GM19452 (cell line): ENCODE data around the gene PDGFD.

Source experiments
- ATAC-seq: cut with Tn5 transposase; IDR thresholded peaks from one replicate; pipeline ENCODE4 v1.9.1; 2021; ENCODE audit not compliant: unreplicated experiment

Gene PDGFD

DNA sequence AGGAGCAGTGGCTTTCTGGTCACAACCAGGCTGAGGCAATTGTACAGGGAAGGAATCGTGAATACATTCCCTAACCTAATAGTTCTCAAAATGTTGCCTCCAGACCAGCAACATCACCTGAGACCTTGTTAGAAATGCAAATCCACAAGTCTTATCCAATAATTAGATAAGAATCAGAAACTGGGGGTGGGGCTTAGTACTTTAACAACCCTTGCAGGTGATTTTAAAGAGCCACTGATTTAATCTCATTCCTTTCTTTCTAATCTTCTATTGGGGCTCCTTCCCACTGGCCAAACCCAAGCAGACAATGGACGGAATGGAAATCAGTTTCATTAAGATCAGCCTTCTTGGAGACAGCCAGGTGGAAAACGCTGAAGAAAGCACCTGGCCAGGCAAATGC lies 269.9 kb downstream of the PDGFD start:
- no peak for ATAC-seq

GRCh38 chr11:103893371-103893770 lies 270.6 kb downstream of the PDGFD start:
- ATAC-seq, result no peak

- ATAC-seq, result no peak
Observed at GRCh38 chr11:103892603-103893002, 271.3 kb downstream of the PDGFD start.

- ATAC-seq, result no peak
Observed at GRCh38 chr11:103890654-103891053, 273.3 kb downstream of the PDGFD start.

GRCh38 chr11:103889679-103890078 lies 274.3 kb downstream of the PDGFD start:
- ATAC-seq, result no peak

- no peak for ATAC-seq
Observed at GRCh38 chr11:103888541-103888951, 275.4 kb downstream of the PDGFD start.

- ATAC-seq, result no peak
Observed at GRCh38 chr11:103887001-103887658, 276.8 kb downstream of the PDGFD start.

- no peak for ATAC-seq
Observed at GRCh38 chr11:103883856-103884255, 280.1 kb downstream of the PDGFD start.

GRCh38 chr11:103883291-103883690 lies 280.7 kb downstream of the PDGFD start:
- ATAC-seq, result no peak

DNA sequence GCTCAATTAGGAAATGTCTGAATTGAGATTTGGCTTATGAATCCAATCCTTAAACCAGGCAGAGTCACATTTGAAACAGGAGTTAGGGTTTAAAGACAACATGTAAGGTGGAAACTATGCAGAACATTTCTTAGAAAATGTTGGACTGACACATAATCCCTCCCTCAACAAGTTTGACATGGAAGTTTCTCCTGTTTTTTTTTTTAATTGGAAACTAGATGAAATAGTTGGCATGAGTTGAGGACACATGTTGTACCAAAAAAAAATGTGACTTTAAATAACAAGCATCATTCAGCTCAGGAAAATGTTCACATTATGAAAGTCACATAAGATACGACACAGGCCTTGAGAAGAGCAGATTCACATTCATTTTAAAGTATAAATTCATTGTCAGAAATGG lies 282.4 kb downstream of the PDGFD start:
- no peak for ATAC-seq

- no peak for ATAC-seq
Observed at GRCh38 chr11:103880968-103881367, 283.0 kb downstream of the PDGFD start.

- ATAC-seq, result no peak
Observed at GRCh38 chr11:103878646-103879045, 285.3 kb downstream of the PDGFD start.

- no peak for ATAC-seq
Observed at GRCh38 chr11:103877221-103877620, 286.7 kb downstream of the PDGFD start.

GRCh38 chr11:103875855-103876510 lies 288.0 kb downstream of the PDGFD start:
- peak; percentile 96 for ATAC-seq

GRCh38 chr11:103872748-103873147 lies 291.2 kb downstream of the PDGFD start:
- ATAC-seq, result no peak

DNA sequence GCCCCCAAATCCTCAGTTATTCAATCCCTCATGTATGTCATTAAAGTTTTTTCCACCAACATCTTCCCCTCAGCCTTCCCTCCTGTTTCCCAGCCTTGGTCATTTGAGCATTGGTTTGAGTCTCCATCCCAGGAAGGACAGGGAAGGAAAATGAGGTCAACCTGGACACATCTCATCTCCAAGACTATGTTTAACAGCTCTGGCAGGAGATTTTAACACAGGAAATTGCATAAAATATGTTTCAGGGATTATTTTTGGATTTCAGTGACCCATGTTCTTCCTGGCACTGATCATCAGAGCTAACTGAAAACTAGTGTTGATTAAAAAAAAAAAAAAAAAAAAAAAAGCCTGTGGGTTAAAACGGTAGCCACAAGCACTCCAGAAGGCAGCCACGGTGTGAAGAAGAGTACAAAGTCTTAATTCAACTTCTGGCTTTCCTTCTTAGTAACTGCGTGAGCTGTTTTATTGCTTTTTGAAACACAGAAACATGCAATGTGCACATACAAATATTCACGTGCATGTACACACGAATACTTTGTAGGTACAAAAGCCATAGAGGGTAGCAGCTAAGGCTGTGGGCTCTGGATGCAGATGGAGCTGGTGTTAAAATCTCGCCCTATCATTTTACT lies 291.9 kb downstream of the PDGFD start:
- ATAC-seq, result no peak

DNA sequence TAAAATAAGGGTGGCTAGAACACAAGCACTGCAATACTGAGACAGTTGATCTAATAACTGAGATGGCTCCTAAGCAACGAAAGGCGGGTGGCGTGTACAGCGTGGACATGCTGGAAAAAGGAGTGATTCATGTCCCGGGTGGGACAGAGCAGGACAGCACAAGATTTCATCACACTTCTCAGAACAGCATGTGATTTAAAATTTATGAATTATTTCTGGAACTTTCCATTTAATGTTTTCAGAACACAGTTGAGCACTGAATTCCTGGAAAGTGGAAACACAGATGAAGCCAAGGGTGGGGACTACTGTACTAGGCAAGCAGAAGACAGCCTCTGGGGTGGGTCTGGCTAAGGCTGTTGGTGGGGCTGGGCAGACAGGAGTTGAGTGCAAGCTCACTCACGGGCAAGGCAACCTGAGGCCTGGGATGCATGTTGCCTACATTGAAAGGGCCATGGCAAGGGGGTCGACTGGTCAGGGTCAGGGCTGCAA lies 293.1 kb downstream of the PDGFD start:
- no peak for ATAC-seq

- no peak for ATAC-seq
Observed at GRCh38 chr11:103867481-103867880, 296.5 kb downstream of the PDGFD start.

- ATAC-seq, result no peak
Observed at GRCh38 chr11:103863497-103863896, 300.4 kb downstream of the PDGFD start.

- ATAC-seq, result no peak
Observed at GRCh38 chr11:103862802-103863174, 301.2 kb downstream of the PDGFD start.

DNA sequence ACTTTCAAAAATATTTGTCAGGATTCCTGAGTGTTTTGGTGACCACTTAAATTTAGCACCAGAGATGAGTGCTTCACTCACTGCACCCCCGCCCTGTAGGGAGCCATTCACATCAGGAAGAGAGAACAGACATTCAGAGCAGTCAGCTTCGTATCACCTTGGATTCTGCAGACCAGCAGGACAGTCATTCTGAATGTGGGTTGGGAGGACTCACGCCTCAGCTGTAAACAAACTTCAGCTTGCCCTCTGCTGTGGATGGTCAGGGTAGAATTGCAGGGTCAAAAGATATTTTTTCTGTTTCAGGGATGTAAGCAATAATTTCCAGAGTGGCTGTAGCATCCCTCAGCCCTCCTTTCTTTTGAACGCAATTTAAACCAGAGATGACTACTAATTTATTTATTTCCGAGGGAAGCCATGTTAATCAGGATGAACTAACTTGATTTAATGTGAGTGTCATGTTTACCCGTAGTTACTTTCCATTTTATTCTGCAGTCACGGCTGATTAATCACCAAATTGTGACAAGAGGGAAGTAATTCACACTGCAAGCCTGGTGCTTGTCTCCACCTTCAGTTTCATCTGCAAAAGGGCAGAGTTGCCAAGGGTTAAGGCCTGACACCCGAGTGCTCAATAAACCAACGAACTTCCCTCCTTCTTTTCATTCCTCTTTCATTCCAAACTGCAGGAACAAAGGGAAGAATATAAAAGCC lies 301.7 kb downstream of the PDGFD start:
- ATAC-seq, result peak; percentile 74
